ENCODE measurements around the gene TRIM45.

DNA sequence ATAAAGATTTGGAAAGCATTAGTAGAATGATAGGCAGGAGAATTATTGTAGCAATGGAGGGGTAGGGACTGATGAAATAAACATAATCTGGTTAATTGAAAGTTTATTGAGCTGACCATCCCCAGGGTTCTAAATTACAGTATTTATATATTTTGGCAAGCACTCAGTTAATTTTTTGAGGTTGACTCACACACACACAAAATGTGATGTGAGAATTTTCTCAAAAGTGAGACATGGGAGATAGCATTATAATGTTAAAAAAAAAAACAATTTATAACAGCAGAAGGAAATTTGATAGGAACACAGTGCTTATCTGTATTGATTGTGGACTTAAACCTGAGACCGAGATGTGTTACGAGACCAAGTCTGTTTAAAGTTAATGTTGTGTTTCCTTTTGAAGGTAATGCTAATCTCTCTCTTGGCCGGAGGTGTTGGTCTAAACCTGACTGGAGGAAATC, 24.6 kb downstream of the TRIM45 start:
- no peak for TF ChIP-seq ZNF292 (tag by site-specific recombination; IDR thresholded peaks at IDR 0.05; ENCODE audit: borderline replicate concordance, low read depth)
- no peak for TF ChIP-seq OSR2 (tag by site-specific recombination; IDR thresholded peaks at IDR 0.05)
- no peak for TF ChIP-seq ZNF350 (tag by site-specific recombination; IDR thresholded peaks at IDR 0.05)
- TF ChIP-seq, protein P1, sequence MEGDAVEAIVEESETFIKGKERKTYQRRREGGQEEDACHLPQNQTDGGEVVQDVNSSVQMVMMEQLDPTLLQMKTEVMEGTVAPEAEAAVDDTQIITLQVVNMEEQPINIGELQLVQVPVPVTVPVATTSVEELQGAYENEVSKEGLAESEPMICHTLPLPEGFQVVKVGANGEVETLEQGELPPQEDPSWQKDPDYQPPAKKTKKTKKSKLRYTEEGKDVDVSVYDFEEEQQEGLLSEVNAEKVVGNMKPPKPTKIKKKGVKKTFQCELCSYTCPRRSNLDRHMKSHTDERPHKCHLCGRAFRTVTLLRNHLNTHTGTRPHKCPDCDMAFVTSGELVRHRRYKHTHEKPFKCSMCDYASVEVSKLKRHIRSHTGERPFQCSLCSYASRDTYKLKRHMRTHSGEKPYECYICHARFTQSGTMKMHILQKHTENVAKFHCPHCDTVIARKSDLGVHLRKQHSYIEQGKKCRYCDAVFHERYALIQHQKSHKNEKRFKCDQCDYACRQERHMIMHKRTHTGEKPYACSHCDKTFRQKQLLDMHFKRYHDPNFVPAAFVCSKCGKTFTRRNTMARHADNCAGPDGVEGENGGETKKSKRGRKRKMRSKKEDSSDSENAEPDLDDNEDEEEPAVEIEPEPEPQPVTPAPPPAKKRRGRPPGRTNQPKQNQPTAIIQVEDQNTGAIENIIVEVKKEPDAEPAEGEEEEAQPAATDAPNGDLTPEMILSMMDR (tag by site-specific recombination; IDR thresholded peaks at IDR 0.05), result no peak
- TF ChIP-seq, protein P2, sequence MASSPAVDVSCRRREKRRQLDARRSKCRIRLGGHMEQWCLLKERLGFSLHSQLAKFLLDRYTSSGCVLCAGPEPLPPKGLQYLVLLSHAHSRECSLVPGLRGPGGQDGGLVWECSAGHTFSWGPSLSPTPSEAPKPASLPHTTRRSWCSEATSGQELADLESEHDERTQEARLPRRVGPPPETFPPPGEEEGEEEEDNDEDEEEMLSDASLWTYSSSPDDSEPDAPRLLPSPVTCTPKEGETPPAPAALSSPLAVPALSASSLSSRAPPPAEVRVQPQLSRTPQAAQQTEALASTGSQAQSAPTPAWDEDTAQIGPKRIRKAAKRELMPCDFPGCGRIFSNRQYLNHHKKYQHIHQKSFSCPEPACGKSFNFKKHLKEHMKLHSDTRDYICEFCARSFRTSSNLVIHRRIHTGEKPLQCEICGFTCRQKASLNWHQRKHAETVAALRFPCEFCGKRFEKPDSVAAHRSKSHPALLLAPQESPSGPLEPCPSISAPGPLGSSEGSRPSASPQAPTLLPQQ (tag by site-specific recombination; IDR thresholded peaks at IDR 0.05), result no peak
- TF ChIP-seq, protein P3, sequence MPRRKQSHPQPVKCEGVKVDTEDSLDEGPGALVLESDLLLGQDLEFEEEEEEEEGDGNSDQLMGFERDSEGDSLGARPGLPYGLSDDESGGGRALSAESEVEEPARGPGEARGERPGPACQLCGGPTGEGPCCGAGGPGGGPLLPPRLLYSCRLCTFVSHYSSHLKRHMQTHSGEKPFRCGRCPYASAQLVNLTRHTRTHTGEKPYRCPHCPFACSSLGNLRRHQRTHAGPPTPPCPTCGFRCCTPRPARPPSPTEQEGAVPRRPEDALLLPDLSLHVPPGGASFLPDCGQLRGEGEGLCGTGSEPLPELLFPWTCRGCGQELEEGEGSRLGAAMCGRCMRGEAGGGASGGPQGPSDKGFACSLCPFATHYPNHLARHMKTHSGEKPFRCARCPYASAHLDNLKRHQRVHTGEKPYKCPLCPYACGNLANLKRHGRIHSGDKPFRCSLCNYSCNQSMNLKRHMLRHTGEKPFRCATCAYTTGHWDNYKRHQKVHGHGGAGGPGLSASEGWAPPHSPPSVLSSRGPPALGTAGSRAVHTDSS (tag by site-specific recombination; IDR thresholded peaks at IDR 0.05), result no peak
- no peak for TF ChIP-seq TCF7L2 (IDR thresholded peaks at IDR 0.05; ENCODE audit: borderline replicate concordance, low read depth, low read length)
- no peak for TF ChIP-seq ZNF16 (tag by site-specific recombination; IDR thresholded peaks at IDR 0.05; ENCODE audit: low read depth)
- TF ChIP-seq, protein P4, sequence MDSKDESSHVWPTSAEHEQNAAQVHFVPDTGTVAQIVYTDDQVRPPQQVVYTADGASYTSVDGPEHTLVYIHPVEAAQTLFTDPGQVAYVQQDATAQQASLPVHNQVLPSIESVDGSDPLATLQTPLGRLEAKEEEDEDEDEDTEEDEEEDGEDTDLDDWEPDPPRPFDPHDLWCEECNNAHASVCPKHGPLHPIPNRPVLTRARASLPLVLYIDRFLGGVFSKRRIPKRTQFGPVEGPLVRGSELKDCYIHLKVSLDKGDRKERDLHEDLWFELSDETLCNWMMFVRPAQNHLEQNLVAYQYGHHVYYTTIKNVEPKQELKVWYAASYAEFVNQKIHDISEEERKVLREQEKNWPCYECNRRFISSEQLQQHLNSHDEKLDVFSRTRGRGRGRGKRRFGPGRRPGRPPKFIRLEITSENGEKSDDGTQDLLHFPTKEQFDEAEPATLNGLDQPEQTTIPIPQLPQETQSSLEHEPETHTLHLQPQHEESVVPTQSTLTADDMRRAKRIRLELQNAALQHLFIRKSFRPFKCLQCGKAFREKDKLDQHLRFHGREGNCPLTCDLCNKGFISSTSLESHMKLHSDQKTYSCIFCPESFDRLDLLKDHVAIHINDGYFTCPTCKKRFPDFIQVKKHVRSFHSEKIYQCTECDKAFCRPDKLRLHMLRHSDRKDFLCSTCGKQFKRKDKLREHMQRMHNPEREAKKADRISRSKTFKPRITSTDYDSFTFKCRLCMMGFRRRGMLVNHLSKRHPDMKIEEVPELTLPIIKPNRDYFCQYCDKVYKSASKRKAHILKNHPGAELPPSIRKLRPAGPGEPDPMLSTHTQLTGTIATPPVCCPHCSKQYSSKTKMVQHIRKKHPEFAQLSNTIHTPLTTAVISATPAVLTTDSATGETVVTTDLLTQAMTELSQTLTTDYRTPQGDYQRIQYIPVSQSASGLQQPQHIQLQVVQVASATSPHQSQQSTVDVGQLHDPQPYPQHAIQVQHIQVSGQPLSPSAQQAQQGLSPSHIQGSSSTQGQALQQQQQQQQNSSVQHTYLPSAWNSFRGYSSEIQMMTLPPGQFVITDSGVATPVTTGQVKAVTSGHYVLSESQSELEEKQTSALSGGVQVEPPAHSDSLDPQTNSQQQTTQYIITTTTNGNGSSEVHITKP (tag by site-specific recombination; IDR thresholded peaks at IDR 0.05), result no peak; the same call in 1 of the 2 replicates
- TF ChIP-seq, protein P5, sequence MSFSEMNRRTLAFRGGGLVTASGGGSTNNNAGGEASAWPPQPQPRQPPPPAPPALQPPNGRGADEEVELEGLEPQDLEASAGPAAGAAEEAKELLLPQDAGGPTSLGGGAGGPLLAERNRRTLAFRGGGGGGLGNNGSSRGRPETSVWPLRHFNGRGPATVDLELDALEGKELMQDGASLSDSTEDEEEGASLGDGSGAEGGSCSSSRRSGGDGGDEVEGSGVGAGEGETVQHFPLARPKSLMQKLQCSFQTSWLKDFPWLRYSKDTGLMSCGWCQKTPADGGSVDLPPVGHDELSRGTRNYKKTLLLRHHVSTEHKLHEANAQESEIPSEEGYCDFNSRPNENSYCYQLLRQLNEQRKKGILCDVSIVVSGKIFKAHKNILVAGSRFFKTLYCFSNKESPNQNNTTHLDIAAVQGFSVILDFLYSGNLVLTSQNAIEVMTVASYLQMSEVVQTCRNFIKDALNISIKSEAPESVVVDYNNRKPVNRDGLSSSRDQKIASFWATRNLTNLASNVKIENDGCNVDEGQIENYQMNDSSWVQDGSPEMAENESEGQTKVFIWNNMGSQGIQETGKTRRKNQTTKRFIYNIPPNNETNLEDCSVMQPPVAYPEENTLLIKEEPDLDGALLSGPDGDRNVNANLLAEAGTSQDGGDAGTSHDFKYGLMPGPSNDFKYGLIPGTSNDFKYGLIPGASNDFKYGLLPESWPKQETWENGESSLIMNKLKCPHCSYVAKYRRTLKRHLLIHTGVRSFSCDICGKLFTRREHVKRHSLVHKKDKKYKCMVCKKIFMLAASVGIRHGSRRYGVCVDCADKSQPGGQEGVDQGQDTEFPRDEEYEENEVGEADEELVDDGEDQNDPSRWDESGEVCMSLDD (tag by site-specific recombination; IDR thresholded peaks at IDR 0.05), result no peak
- TF ChIP-seq, protein P6, sequence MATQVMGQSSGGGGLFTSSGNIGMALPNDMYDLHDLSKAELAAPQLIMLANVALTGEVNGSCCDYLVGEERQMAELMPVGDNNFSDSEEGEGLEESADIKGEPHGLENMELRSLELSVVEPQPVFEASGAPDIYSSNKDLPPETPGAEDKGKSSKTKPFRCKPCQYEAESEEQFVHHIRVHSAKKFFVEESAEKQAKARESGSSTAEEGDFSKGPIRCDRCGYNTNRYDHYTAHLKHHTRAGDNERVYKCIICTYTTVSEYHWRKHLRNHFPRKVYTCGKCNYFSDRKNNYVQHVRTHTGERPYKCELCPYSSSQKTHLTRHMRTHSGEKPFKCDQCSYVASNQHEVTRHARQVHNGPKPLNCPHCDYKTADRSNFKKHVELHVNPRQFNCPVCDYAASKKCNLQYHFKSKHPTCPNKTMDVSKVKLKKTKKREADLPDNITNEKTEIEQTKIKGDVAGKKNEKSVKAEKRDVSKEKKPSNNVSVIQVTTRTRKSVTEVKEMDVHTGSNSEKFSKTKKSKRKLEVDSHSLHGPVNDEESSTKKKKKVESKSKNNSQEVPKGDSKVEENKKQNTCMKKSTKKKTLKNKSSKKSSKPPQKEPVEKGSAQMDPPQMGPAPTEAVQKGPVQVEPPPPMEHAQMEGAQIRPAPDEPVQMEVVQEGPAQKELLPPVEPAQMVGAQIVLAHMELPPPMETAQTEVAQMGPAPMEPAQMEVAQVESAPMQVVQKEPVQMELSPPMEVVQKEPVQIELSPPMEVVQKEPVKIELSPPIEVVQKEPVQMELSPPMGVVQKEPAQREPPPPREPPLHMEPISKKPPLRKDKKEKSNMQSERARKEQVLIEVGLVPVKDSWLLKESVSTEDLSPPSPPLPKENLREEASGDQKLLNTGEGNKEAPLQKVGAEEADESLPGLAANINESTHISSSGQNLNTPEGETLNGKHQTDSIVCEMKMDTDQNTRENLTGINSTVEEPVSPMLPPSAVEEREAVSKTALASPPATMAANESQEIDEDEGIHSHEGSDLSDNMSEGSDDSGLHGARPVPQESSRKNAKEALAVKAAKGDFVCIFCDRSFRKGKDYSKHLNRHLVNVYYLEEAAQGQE (tag by site-specific recombination; IDR thresholded peaks at IDR 0.05), result no peak
